Panc1 (cell line): ENCODE measurements around the gene RMC1.

Experiments
- TF ChIP-seq, protein P1 (sequence below): fragments of 450-650 bp; IDR thresholded peaks from 2 replicates; pipeline ENCODE4 v1.5.1; 2017; ENCODE audit warnings: mild to moderate bottlenecking
- TF ChIP-seq, protein P2 (sequence below), 2 experiments: IDR thresholded peaks; 2 replicates each; pipeline ENCODE4 v1.6.1; 2011 to 2012; ENCODE audit warnings: low read depth in 2 of 2, control low read depth in 1 of 2, low read length in 1 of 2, mild to moderate bottlenecking in 1 of 2, moderate library complexity in 1 of 2; ENCODE audit not compliant: insufficient read depth in 1 of 2

GRCh38 chr18:23578891-23579653 lies 75.8 kb downstream of the RMC1 start:
- TF ChIP-seq, protein P1, sequence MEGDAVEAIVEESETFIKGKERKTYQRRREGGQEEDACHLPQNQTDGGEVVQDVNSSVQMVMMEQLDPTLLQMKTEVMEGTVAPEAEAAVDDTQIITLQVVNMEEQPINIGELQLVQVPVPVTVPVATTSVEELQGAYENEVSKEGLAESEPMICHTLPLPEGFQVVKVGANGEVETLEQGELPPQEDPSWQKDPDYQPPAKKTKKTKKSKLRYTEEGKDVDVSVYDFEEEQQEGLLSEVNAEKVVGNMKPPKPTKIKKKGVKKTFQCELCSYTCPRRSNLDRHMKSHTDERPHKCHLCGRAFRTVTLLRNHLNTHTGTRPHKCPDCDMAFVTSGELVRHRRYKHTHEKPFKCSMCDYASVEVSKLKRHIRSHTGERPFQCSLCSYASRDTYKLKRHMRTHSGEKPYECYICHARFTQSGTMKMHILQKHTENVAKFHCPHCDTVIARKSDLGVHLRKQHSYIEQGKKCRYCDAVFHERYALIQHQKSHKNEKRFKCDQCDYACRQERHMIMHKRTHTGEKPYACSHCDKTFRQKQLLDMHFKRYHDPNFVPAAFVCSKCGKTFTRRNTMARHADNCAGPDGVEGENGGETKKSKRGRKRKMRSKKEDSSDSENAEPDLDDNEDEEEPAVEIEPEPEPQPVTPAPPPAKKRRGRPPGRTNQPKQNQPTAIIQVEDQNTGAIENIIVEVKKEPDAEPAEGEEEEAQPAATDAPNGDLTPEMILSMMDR, result no peak
- TF ChIP-seq, protein P2, sequence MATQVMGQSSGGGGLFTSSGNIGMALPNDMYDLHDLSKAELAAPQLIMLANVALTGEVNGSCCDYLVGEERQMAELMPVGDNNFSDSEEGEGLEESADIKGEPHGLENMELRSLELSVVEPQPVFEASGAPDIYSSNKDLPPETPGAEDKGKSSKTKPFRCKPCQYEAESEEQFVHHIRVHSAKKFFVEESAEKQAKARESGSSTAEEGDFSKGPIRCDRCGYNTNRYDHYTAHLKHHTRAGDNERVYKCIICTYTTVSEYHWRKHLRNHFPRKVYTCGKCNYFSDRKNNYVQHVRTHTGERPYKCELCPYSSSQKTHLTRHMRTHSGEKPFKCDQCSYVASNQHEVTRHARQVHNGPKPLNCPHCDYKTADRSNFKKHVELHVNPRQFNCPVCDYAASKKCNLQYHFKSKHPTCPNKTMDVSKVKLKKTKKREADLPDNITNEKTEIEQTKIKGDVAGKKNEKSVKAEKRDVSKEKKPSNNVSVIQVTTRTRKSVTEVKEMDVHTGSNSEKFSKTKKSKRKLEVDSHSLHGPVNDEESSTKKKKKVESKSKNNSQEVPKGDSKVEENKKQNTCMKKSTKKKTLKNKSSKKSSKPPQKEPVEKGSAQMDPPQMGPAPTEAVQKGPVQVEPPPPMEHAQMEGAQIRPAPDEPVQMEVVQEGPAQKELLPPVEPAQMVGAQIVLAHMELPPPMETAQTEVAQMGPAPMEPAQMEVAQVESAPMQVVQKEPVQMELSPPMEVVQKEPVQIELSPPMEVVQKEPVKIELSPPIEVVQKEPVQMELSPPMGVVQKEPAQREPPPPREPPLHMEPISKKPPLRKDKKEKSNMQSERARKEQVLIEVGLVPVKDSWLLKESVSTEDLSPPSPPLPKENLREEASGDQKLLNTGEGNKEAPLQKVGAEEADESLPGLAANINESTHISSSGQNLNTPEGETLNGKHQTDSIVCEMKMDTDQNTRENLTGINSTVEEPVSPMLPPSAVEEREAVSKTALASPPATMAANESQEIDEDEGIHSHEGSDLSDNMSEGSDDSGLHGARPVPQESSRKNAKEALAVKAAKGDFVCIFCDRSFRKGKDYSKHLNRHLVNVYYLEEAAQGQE (IDR thresholded peaks at IDR 0.05; ENCODE audit: insufficient read depth in 1 of 2, low read depth in 2 of 2, low read length in 1 of 2), result no peak
